ENCODE results near the gene JARID2.
"Not testable (repeated sequence)": the region's sequence is repeated elsewhere in the genome, so short reads cannot be mapped to it uniquely, and the experiment has no call there.

Gene JARID2

DNA sequence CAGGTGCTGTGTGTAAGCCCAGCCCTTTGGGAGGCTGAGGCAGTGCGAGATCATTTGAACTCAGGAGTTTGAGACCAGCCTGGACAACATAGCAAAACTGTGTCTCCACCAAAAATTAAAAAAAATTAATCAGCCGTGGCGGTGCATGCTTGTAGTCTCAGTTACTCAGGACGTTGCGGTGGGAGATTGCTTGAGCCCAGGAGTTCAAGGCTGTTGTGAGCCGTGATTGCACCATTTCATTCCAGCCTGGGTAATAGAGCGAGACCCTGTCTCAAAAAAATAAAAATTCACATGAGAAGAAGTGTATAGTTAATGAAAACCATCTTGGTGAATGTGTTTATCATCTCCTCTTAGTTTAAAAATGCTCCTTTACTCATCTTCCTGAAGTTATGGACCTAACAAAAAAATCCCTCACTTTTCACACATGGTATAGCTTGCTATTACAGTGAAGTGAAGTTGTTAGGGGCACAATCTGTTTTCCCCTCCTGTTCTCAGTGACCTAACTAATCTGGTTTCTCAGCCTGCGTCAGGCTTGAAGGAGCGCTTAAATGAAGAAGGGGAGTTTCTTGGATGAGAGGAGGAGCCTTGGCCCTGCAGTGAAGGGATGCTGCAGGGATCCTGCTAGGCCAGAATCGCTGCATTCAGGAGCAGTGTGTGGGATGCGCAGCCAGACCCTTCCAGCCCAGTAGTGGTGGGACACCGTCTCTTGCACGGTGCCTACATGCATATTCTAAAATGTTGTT lies 45.3 kb downstream of the JARID2 start:
- DNase-seq = no peak

DNA sequence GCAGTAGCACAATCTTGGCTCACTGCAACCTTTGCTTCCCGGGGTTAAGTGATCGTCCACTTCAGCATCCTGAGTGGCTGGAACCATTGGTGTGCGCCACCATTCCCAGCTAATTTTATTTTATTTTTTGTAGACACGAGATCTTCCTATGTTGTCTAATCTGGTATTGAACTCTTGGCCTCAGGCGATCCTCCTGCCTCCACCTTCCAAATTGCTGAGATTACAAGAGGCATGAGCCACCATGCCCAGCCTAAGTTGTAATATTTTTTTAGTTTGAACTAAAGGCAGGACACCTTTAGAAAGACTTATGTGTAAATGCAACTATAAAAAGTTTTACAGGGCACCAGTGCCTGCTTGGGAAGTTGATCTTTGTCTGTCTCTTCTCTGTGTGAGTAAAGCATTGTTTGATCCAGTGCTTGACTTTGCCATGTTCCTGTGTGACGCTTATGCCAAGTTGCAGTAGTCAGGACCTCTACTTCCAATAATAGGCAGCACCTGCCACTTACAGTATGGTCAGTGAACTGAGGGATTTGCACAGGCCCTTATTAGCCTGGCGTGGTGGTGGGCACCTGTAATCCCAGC lies 46.9 kb downstream of the JARID2 start:
- no peak for DNase-seq

- no peak for DNase-seq
Observed at GRCh38 chr6:15293674-15294073, 47.8 kb downstream of the JARID2 start.

- no peak for DNase-seq
Observed at GRCh38 chr6:15294504-15294903, 48.6 kb downstream of the JARID2 start.

GRCh38 chr6:15296249-15296648 lies 50.4 kb downstream of the JARID2 start:
- no peak for DNase-seq

- no peak for DNase-seq
Observed at GRCh38 chr6:15296735-15297134, 50.9 kb downstream of the JARID2 start.

- not testable (repeated sequence) for DNase-seq
Observed at GRCh38 chr6:15297167-15297566, 51.3 kb downstream of the JARID2 start.

DNA sequence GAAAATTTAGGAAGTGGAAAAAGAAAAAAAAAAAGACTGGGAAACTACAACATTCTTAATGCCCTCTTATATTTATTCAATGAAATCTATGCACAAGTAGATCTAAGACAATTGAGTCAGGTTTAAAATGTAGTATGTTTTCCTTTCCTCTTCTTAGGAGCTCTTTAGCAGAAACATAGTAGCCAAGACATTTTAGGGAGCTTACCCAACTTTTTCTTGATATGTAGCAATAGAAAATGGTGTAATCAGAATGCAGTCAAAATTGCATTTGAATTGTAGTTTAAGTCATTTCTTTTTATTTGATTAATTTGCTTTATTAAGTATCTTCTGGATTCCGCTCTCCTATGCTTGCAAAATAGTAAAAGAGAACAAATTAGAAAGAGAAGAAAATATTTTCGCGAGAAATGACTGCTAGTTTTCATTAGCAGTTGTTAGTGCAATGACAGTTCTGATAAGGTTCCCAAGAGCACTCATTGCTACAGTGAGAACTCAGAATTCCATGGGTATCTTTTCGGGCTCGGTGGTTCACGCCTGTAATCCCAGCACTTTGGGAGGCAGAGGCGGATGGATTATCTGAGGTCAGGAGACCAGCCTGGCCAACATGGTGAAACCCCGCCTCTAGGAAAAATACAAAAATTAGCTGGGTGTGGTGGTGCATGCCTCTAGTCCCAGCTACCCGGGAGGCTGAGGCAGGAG lies 52.2 kb downstream of the JARID2 start:
- no peak for DNase-seq

- no peak for DNase-seq
Observed at GRCh38 chr6:15299430-15300131, 53.7 kb downstream of the JARID2 start.

GRCh38 chr6:15301179-15302006 lies 55.5 kb downstream of the JARID2 start:
- no peak for DNase-seq

GRCh38 chr6:15303162-15303919 lies 57.5 kb downstream of the JARID2 start:
- no peak for DNase-seq

DNA sequence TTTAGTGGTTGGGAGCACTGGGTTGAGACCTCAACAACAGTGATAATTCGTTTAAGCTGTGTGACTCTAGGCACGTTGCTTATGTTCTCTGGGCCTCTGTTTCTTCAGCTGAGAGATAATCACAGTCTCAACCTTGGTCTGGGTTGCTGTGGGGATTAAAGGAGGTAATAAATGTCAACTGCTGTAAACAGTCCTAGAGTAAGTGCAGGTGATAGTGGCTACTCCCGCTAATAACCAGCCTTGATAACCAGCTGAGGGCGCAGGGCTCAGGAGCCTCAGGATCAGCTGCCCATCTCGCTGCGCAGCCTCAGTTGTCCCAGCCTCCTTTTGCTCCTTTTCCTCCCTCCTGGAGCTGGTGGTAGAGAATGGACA lies 58.0 kb downstream of the JARID2 start:
- DNase-seq = no peak

DNA sequence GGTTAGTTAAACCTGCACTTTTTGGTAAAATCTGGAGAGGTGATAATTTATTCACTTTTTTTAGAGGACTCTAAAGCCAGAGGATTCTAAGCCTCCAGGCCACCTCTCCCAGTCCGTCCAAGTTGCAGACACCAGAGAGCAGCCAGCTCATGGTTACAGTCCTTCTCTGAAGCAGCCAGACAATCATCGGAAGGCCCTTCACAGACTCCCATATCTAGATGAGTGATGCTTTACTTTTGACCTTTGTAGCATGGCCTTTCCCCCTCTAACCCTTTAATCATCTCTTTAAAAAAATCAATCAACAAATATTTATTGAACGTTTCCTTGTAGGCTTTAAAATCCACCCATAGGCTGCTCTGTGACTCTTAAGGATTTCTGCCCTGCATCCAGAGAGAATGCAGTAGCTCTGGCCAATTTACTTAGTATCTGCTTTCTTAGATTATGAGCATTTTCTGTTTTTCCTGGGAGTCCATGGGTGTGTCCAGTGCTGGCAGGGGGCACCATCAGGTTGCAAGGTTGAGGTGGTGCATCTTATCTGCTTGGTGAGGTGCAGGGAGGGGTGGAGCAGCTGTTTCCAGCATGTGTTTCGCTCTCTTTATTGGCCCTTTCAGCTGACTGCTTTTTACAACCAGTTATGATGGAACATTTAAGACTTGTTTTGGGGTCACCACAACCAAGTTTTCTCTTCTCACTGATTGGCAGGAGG lies 58.6 kb downstream of the JARID2 start:
- DNase-seq = no peak

DNA sequence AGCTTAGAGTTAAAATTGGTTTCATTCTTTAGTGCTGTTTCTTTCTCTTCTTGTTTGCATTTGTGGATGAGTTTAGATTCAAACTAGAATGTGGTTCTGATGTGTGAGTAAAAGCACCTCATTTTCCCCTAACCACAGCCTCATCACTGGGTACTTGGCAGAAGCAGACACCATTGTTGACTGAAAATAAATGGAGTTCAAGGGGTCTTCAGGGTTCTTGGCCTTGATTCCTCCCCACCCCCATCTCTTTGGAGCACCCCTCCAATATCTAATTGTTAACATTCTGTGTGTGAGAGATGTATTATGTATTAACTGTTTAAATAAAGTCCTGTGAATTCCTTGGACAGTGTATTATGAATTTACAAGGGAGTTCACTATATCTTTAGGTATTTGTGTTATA lies 59.6 kb downstream of the JARID2 start:
- no peak for DNase-seq

GRCh38 chr6:15305909-15306308 lies 60.0 kb downstream of the JARID2 start:
- DNase-seq = no peak

GRCh38 chr6:15308435-15309213 lies 62.8 kb downstream of the JARID2 start:
- DNase-seq = no peak

DNA sequence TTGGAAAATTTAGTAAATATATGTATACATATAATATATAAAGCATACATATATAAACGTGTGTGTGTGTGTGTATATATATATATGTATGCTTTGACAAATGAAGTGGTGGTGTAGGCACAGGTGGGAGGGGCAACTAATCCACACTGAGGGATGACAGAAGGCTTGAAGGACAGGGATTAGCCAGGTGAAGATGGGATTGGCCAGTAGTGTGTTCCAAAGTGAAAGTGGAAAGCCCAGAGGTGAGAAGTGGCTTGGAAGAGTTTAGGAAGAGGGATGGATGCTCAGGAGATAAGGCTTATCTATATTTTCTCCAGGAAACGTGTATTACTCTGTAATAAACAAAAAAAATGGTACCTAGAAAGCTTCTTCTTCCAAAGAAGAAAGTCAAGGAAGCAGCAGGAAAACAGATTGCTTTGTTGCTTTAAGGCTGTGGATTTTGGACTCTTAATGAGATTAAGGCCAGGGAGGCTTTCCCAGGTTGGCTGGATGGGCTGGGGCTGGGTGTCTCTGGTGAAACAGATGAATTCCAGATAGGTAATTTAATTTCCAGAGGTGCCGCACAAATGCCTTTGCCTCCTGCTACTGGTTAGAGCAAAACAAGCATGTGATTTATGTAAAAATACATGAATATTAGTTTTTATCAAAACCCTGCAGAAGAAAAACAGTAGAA lies 63.9 kb downstream of the JARID2 start:
- no peak for DNase-seq

- no peak for DNase-seq
Observed at GRCh38 chr6:15310680-15311079, 64.8 kb downstream of the JARID2 start.

DNA sequence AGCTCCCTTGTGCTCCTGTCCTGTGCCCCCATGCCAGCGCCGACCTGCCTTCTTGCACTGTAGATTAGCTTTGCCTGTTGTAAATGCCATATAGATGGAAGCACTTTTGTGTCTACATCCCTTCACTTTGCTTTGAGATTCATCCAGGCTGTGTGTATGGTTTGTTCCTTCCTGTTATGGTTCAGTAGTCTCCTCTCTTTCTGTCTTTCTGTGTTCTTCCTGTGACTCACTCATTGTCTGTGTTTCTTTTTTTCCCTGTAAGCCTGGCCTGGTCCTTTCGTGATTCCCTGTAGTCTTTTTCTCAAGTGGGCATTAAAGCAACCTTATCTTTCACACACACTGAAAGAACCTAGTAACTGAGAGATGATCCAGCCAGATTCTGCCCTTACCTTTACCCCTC lies 66.6 kb downstream of the JARID2 start:
- DNase-seq = no peak

- DNase-seq = no peak
Observed at GRCh38 chr6:15313367-15313766, 67.5 kb downstream of the JARID2 start.
